ENCODE results near the gene PRMT1. TPM values are rescaled to one million over a fixed set of nuclear protein-coding genes. Genes with fewer than 3 reads are reported as not detected.

Gene PRMT1
- polyA plus RNA-seq, 1 of the 3 experiments (the other 2 are of a cell fraction): 789 TPM

DNA sequence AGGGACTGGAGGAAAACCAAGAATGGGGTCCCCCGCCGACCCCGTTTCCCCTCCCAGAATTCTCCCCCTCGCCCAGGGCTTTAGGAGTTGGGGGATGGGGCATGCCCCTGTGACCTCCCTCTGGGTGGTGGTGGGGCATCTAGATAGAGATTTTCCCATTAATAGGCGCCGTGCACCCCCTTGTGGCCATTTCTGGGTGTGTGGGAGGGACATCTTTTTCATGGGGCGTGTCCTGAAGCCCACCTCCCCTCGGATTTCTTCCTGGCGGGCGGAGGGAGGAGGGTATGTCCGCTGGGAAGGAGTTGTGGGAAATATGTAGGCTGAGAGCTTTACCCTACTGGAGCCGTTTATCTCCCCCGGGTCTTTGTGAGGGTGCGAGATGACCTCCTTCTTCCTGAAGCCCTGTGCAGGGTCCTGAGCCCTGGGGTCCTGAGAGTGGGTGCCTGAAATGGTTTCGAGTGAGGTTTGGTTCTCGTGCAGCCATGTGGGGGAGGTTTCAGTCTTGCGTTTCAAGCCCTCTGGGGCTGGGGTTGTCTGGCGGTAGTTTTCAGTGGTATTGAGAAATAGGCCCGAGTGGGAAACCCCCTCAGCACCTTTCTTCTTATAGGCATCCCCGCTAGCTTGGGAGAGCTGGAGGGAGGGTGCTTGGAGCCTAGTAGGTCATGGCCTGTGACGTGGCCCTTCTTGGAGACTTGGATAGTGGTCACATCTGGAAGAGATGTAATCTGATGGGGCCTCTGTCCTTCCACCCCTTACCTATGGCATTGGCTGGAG, 1.0 kb downstream of the PRMT1 start:
- Histone ChIP-seq H3K9me2 (no peaks in the 10 kb centered on the region), H3K4me3 (ENCODE audit: low read depth in 2 of 2, low read length in 1 of 2) (peak overlapping the region; percentile 90 to 98), H3K4me1 (ENCODE audit: control insufficient read depth in 1 of 2, insufficient read depth in 2 of 2, low read depth in 1 of 2, low read length in 1 of 2) (peaks cover 20 to 25% of the 10 kb centered on the region in 2 experiments; a peak in 3 of 4 replicates), H3F3A (replicated peaks; ENCODE audit: insufficient read depth) (peaks cover 22% of the 10 kb centered on the region), H4K20me1 (ENCODE audit: insufficient read depth) (peaks cover 48% of the 10 kb centered on the region), H3K4me2 (peak overlapping the region; percentile 97), H2AFZ (ENCODE audit: low read depth) (no peak overlapping the region), H3K9me3 (no peaks in the 10 kb centered on the region), H3K9ac (peak overlapping the region; percentile 97), H3K27ac (ENCODE audit: low read depth in 2 of 2, low read length in 1 of 2) (peak overlapping the region; percentile 89 to 95), H3K79me2 (ENCODE audit: insufficient read depth) (peaks cover 59% of the 10 kb centered on the region), H3K36me3 (replicated peaks in 1 of 2; ENCODE audit: control insufficient read depth in 1 of 2, insufficient read depth in 2 of 2, low read length in 1 of 2) (peaks cover 13 to 21% of the 10 kb centered on the region in 2 experiments), H3K27me3 (ENCODE audit: insufficient read depth) (no peaks in the 10 kb centered on the region)
- peak; percentile 81 for DNase-seq
- TF ChIP-seq CHD2 (IDR thresholded peaks at IDR 0.05; ENCODE audit: low read length, partially characterized antibody) (peak; percentile 73), TEAD4 (IDR thresholded peaks at IDR 0.05; ENCODE audit: borderline replicate concordance, insufficient read depth) (no peak), ZBTB33 (IDR thresholded peaks at IDR 0.05; ENCODE audit: borderline replicate concordance, low read depth) (no peak), RCOR1 (IDR thresholded peaks at IDR 0.05; ENCODE audit: low read length) (0 out of 2 replicates have a peak, but pooled peaks have one; percentile 7), RXRA (IDR thresholded peaks at IDR 0.05; ENCODE audit: borderline replicate concordance, low read depth) (no peak), YY1 (IDR thresholded peaks at IDR 0.05; ENCODE audit: low read depth) (no peak), RAD21 (IDR thresholded peaks at IDR 0.05; ENCODE audit: low read length) (peak; percentile 60), CTCF (IDR thresholded peaks at IDR 0.05) (peak; percentile 72)
- POLR2A ChIA-PET: interaction anchor here (0.6 to 2.1 kb wide), 3 partner anchors 11 to 37 kb away, joined by 3 to 11 read pairs (median 4); partner anchors contain the start of genes ADM5 and CPT1C
- WGBS (ENCODE audit: low lambda C conversion rate): 2% methylated on average over 17 of the region's 21 CpGs
- CTCF ChIA-PET: interaction anchor here (0.8 to 8.8 kb wide), 15 partner anchors 8 to 175 kb away, joined by 3 to 78 read pairs (median 4); partner anchors contain the start of genes ADM5, BCL2L12, CPT1C and FUZ

GRCh38 chr19:49678985-49679770, 2.1 kb downstream of the PRMT1 start:
- ChIA-PET CTCF (interaction anchor here (0.8 to 8.8 kb wide), 10 partner anchors 9 to 188 kb away, joined by 3 to 78 read pairs (median 4); partner anchors contain the start of genes ADM5, BCL2L12, CPT1C and IRF3), POLR2A (no interaction called here)
- peaks cover 20 to 25% of the 10 kb centered on the region in 2 experiments; a peak in 3 of 4 replicates for H3K4me1 ChIP-seq (ENCODE audit: control insufficient read depth in 1 of 2, insufficient read depth in 2 of 2, low read depth in 1 of 2, low read length in 1 of 2)
- peaks cover 54% of the 10 kb centered on the region for H4K20me1 ChIP-seq (ENCODE audit: insufficient read depth)
- H3F3A ChIP-seq (replicated peaks; ENCODE audit: insufficient read depth): peaks cover 16% of the 10 kb centered on the region
- no peak overlapping the region for H3K9ac ChIP-seq
- peaks cover 61% of the 10 kb centered on the region for H3K79me2 ChIP-seq (ENCODE audit: insufficient read depth)
- peak overlapping the region in 1 of 2 experiments; percentile 98; a peak in 3 of 4 replicates for H3K4me3 ChIP-seq (ENCODE audit: low read depth in 2 of 2, low read length in 1 of 2)
- no peaks in the 10 kb centered on the region for H3K9me2 ChIP-seq
- H3K4me2 ChIP-seq: peak overlapping the region; percentile 97; the same call in 1 of the 2 replicates
- H3K9me3 ChIP-seq: no peaks in the 10 kb centered on the region
- no peaks in the 10 kb centered on the region for H3K27me3 ChIP-seq (ENCODE audit: insufficient read depth)
- no peak overlapping the region for H2AFZ ChIP-seq (ENCODE audit: low read depth)
- no peak overlapping the region; a peak in 2 of 4 replicates for H3K27ac ChIP-seq (ENCODE audit: low read depth in 2 of 2, low read length in 1 of 2)
- H3K36me3 ChIP-seq (replicated peaks in 1 of 2; ENCODE audit: control insufficient read depth in 1 of 2, insufficient read depth in 2 of 2, low read length in 1 of 2): peaks cover 20 to 24% of the 10 kb centered on the region in 2 experiments
- WGBS (ENCODE audit: low lambda C conversion rate): 68% methylated on average over 9 of the region's 12 CpGs
- DNase-seq: no peak
- TF ChIP-seq RCOR1 (IDR thresholded peaks at IDR 0.05; ENCODE audit: low read length): no peak
- TF ChIP-seq RXRA (IDR thresholded peaks at IDR 0.05; ENCODE audit: borderline replicate concordance, low read depth): no peak
- TF ChIP-seq FOXJ3 (CRISPR knock-in tag; IDR thresholded peaks at IDR 0.05): no peak
- TF ChIP-seq USF1 (IDR thresholded peaks at IDR 0.05; ENCODE audit: borderline replicate concordance, low read depth): no peak
- no peak for TF ChIP-seq SMC3 (IDR thresholded peaks at IDR 0.05; ENCODE audit: low read depth, low read length)
- no peak for TF ChIP-seq TAF1 (IDR thresholded peaks at IDR 0.05; ENCODE audit: borderline replicate concordance, low read depth, low read length)
- TF ChIP-seq YY1 (IDR thresholded peaks at IDR 0.05; ENCODE audit: low read depth): no peak
- no peak for TF ChIP-seq TEAD4 (IDR thresholded peaks at IDR 0.05; ENCODE audit: borderline replicate concordance, insufficient read depth)
- no peak for TF ChIP-seq GABPA (IDR thresholded peaks at IDR 0.05; ENCODE audit: low read depth)
- no peak for TF ChIP-seq TCF12 (IDR thresholded peaks at IDR 0.05)
- TF ChIP-seq CTCF (IDR thresholded peaks at IDR 0.05): no peak
- no peak for TF ChIP-seq POLR2AphosphoS5 (IDR thresholded peaks at IDR 0.05; ENCODE audit: low read depth, low read length)
- no peak for TF ChIP-seq SIN3A (IDR thresholded peaks at IDR 0.05; ENCODE audit: borderline replicate concordance, low read depth, low read length)

Data from SK-N-SH (cell line).